Heart right ventricle (tissue), 16 donors: ENCODE results near the gene STK11. TPM values are rescaled to one million over a fixed set of nuclear protein-coding genes. Genes with fewer than 3 reads are reported as not detected.

Source experiments
- ATAC-seq, 8 donors: fragments of 200-7000 bp; cut with Tn5 transposase; one replicate each; pipeline ENCODE4 v1.9.1; 2020; ENCODE audit warnings: mild to moderate bottlenecking in 8 of 8, moderate library complexity in 8 of 8, moderate number of reproducible peaks in 1 of 8
- DNase-seq, 2 donors: peaks; one replicate each; pipeline ENCODE4 v3.0.0-alpha.2; 2020
- H3K27ac ChIP-seq, 10 donors: fragments of 200-600 bp; sonication (generic) in 2 of 10; one replicate each; pipeline versions ENCODE4 v1.5.0 to v1.8.0; 2020 to 2022; ENCODE audit warnings: mild to moderate bottlenecking in 3 of 10
- H3K27me3 ChIP-seq, 7 donors: fragments of 200-600 bp; one replicate each; pipeline ENCODE4 v1.8.0; 2021 to 2022; ENCODE audit warnings: mild to moderate bottlenecking in 2 of 7
- H3K36me3 ChIP-seq, 9 donors: fragments of 200-600 bp; sonication (generic) in 1 of 9; one replicate each; pipeline versions ENCODE4 v1.5.0 to v1.8.0; 2020 to 2022; ENCODE audit warnings: mild to moderate bottlenecking in 2 of 9
- H3K4me1 ChIP-seq, 9 donors: fragments of 200-600 bp; sonication (generic) in 1 of 9; one replicate each; pipeline versions ENCODE4 v1.5.0 to v1.8.0; 2020 to 2022; ENCODE audit warnings: mild to moderate bottlenecking in 4 of 9
- H3K4me3 ChIP-seq, 10 donors: fragments of 200-600 bp; sonication (generic) in 2 of 10; one replicate each; pipeline versions ENCODE4 v1.5.0 to v1.8.0; 2020 to 2022; ENCODE audit warnings: mild to moderate bottlenecking in 7 of 10, moderate library complexity in 2 of 10
- H3K9me3 ChIP-seq, 11 donors: fragments of 200-600 bp in 10 of 11; sonication (generic) in 2 of 11; one replicate each; pipeline versions ENCODE4 v1.5.0 to v1.8.0; 2013 to 2022; ENCODE audit warnings: mild to moderate bottlenecking in 2 of 11, control low read depth in 1 of 11, moderate library complexity in 1 of 11
- WGBS, 2 donors: extraction: QIAGEN DNeasy Blood & Tissue Kit; methylation state at CpG; one replicate each; pipeline ENCODE4 v1.1.7; 2013; ENCODE audit warnings: inconsistent platforms in 1 of 2; 5-methylcytosine and 5-hydroxymethylcytosine counted together
- intact Hi-C, 10 donors: fragments of 100-400 bp; cut with DNase I; formaldehyde crosslinking; loops; one replicate each; pipeline versions ENCODE4 v1.11.1 to v1.14.2; 2022
- polyA plus RNA-seq, 2 donors: library from polyadenylated mRNA; stranded (reverse); fragments of 200-250 nt; gene quantifications; one replicate each; pipeline ENCODE4 v1.2.3, GENCODE V29; 2013
- total RNA-seq, 10 donors: library from RNA; stranded (reverse); fragmentation: NEBNext Ultra II Directional in 3 of 10; extraction: Animal tissue kit (Norgen Biotek cat#: 25700) in 3 of 10; gene quantifications; one replicate each; pipeline versions ENCODE4 v1.2.1 to v1.2.4, GENCODE V29; 2021 to 2023
- TF ChIP-seq, protein P1 (sequence below), 9 donors: fragments of 200-600 bp; sonication (generic) in 2 of 9; IDR thresholded peaks; one replicate each; pipeline versions ENCODE4 v1.5.0 to v1.8.0; 2021 to 2022; ENCODE audit warnings: antibody characterized with exemption in 9 of 9, mild to moderate bottlenecking in 5 of 9, moderate library complexity in 1 of 9
- donor health status: Arrhythmogenic right ventricular cardiomyopathy.
- donor health status: ischemic (EF 13 %, LVEDD 7.1; RV severe dilation, severe dysfunction).
- donor health status: healthy with polysubstance abuse.
- donor health status: DM: no; HTN: yes; CAD: no.
- donor health status: DM: no; HTN: no; CAD: no.
- donor health status: ischemic (EF 25% LVEDD 6.9; RV normal size, moderate dysfunction).
- donor health status: ischemic (EF 25% LVEDD 5.7; RV mildly dilated, moderate dysfunction).
- donor health status: healthy.
- donor health status: DM: yes; HTN: yes; CAD: no.
- donor health status: Ischemic cardiomyopathy.
- donor health status: ischemic (EF 35%, LVEDD 5.7; RV mildly dilated, moderate dysfunction).
- donor health status: nonischemic (EF 11% LVEDD 7.7; RV severe dilation, severe dysfunction).
- donor health status: DM: yes; HTN: yes; CAD: no.
- donor health status: PGD.
- donor health status: ischemic (EF 29% LVEDD 5.4; RV normal size, mild dysfunction).
- donor health status: nonischemic (EF 23%, LVEDD 6.1; RV moderate dilation, normal function).

The STK11 gene
- total and polyA plus RNA-seq, 12 donors: 41.1 to 71.6 (median 46.6) TPM

GRCh38 chr19:1170938-1171754 lies 34.4 kb upstream of the STK11 start:
- intact Hi-C loops: loop anchor here in 7 of 10 donors (5.0 to 10.0 kb wide), 3 partner anchors 39 to 59 kb away; no protein-coding TSS in a partner anchor
- TF ChIP-seq, protein P1, sequence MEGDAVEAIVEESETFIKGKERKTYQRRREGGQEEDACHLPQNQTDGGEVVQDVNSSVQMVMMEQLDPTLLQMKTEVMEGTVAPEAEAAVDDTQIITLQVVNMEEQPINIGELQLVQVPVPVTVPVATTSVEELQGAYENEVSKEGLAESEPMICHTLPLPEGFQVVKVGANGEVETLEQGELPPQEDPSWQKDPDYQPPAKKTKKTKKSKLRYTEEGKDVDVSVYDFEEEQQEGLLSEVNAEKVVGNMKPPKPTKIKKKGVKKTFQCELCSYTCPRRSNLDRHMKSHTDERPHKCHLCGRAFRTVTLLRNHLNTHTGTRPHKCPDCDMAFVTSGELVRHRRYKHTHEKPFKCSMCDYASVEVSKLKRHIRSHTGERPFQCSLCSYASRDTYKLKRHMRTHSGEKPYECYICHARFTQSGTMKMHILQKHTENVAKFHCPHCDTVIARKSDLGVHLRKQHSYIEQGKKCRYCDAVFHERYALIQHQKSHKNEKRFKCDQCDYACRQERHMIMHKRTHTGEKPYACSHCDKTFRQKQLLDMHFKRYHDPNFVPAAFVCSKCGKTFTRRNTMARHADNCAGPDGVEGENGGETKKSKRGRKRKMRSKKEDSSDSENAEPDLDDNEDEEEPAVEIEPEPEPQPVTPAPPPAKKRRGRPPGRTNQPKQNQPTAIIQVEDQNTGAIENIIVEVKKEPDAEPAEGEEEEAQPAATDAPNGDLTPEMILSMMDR (IDR thresholded peaks at IDR 0.05): no peak
- peak overlapping the region in 2 of 10 donors; percentile 10 to 83 for H3K4me3 ChIP-seq
- peaks cover 0 to 36% (median 0%) of the 10 kb centered on the region in 9 donors for H3K36me3 ChIP-seq
- ATAC-seq (no peak), DNase-seq (no peak)
- H3K4me1 ChIP-seq: peaks cover 0 to 59% (median 20%) of the 10 kb centered on the region in 9 donors
- no peaks in the 10 kb centered on the region for H3K9me3 ChIP-seq
- 86 to 87% methylated on average over 38 of the region's 38 CpGs for WGBS, 2 donors
- H3K27ac ChIP-seq: no peak overlapping the region
- no peaks in the 10 kb centered on the region for H3K27me3 ChIP-seq

GRCh38 chr19:1171755-1172352 lies 33.7 kb upstream of the STK11 start:
- Histone ChIP-seq H3K27ac (peak overlapping the region in 8 of 10 donors; percentile 78 to 98 (median 94)), H3K4me1 (peaks cover 0 to 65% (median 20%) of the 10 kb centered on the region in 9 donors), H3K36me3 (peaks cover 0 to 32% (median 0%) of the 10 kb centered on the region in 9 donors), H3K27me3 (no peaks in the 10 kb centered on the region), H3K9me3 (no peaks in the 10 kb centered on the region), H3K4me3 (peak overlapping the region in 9 of 10 donors; percentile 71 to 96 (median 83))
- WGBS, 2 donors: 68 to 72% methylated on average over 15 of the region's 15 CpGs
- no peak for ATAC-seq
- intact Hi-C loops: loop anchor here in 7 of 10 donors (5.0 to 10.0 kb wide), 3 partner anchors 40 to 60 kb away; no protein-coding TSS in a partner anchor
- no peak for DNase-seq
- TF ChIP-seq, protein P1 (IDR thresholded peaks at IDR 0.05): no peak

- Histone ChIP-seq H3K4me1 (peaks cover 0 to 72% (median 20%) of the 10 kb centered on the region in 9 donors), H3K4me3 (peak overlapping the region; percentile 71 to 96 (median 80)), H3K36me3 (peaks cover 0 to 25% (median 0%) of the 10 kb centered on the region in 9 donors), H3K27me3 (no peaks in the 10 kb centered on the region), H3K27ac (peak overlapping the region; percentile 70 to 98 (median 92)), H3K9me3 (no peaks in the 10 kb centered on the region)
- DNase-seq (peak; percentile 46 to 62), ATAC-seq (peak; percentile 23 to 79 (median 69))
- intact Hi-C loops: loop anchor here in 7 of 10 donors (5.0 to 10.0 kb wide), 3 partner anchors 40 to 60 kb away; no protein-coding TSS in a partner anchor
- WGBS, 2 donors: 23 to 29% methylated on average over 36 of the region's 36 CpGs
- TF ChIP-seq, protein P1 (IDR thresholded peaks at IDR 0.05): no peak
Measured at GRCh38 chr19:1172353-1173158, 33.0 kb upstream of the STK11 start.
